ENCODE results near the gene C19orf44. TPM values are rescaled to one million over a fixed set of nuclear protein-coding genes. Genes with fewer than 3 reads are reported as not detected.
A peak's percentile ranks its signal among the peaks of the same experiment; 100 is the strongest.

The C19orf44 gene
- total and polyA plus RNA-seq, 2 of the 4 experiments (the other 2 are of a cell fraction): 1.4 to 3.8 TPM

DNA sequence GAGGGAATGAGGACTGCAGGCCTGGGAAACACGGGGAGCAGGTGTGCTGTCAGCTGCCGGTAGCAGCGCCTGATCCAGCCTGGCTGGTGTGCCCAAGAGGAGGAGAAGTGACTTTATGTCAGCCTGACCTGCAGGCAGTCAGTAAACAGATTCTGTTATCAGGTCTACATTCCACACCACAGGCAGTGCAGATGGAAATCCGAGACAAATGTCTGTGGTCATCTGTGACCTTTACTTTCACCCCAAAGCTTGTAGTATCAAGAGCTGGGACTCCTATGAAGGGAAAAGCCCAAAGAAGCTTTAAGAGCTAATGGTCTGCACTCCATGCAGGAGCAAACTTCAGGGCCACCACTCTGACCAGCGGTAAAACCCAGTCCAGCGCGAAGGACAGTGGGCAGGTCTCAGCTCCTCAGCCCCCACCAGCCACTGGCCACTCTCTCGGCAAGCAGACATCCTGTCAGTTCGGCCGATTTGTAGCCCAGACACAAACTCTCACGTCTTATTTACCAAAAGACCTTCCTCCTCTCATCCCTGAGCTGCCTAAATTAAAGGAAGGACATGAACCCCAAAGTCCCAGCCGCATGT, 32.1 kb upstream of the C19orf44 start:
- dilution Hi-C loops (cut with HindIII; ENCODE audit: low sequenced_read_pairs, unreplicated experiment): no loop called here
- 49% methylated on average over 6 of the region's 12 CpGs; no CpG with 5 or more reads in 1 of the 2 experiments for WGBS, 2 experiments (ENCODE audit: extremely low coverage in 2 of 2, insufficient read length in 1 of 2)
- H3K9me3 ChIP-seq (ENCODE audit: control insufficient read depth, insufficient read depth, low read length): no peaks in the 10 kb centered on the region
- POLR2A ChIA-PET (ENCODE audit: unreplicated experiment): no interaction called here
- no peak overlapping the region for H3K18ac ChIP-seq (ENCODE audit: low read depth, low read length)
- H2BK15ac ChIP-seq (ENCODE audit: low read depth, low read length): no peak overlapping the region; the same call in 2 of the 3 replicates
- peaks cover 9% of the 10 kb centered on the region for H3K4me1 ChIP-seq (ENCODE audit: control insufficient read depth, insufficient read depth, low read length)
- no peak overlapping the region for H2AK5ac ChIP-seq (ENCODE audit: low read depth, low read length)
- BruUV-seq (replicated peaks): no TSS peak
- peak overlapping the region; percentile 22; the same call in 1 of the 2 replicates for H3K9ac ChIP-seq (ENCODE audit: low read depth, low read length)
- H3K14ac ChIP-seq (replicated peaks; ENCODE audit: low read depth, low read length): no peak overlapping the region
- in situ Hi-C loops (cut with MboI; ENCODE audit: low sequenced_read_pairs): no loop called here
- peaks cover 22% of the 10 kb centered on the region for H3K9me1 ChIP-seq (ENCODE audit: insufficient read depth, low read length)
- no peak overlapping the region for H3K4me3 ChIP-seq (ENCODE audit: insufficient read depth, low read depth, low read length)
- H3K56ac ChIP-seq (ENCODE audit: extremely low read depth, insufficient read depth, low read length): no peak overlapping the region
- TF ChIP-seq RFX5 (IDR thresholded peaks at IDR 0.05; ENCODE audit: low read depth, low read length): no peak
- TF ChIP-seq NFE2L2 (IDR thresholded peaks at IDR 0.05; ENCODE audit: low read depth, low read length): no peak
- TF ChIP-seq, protein P1, sequence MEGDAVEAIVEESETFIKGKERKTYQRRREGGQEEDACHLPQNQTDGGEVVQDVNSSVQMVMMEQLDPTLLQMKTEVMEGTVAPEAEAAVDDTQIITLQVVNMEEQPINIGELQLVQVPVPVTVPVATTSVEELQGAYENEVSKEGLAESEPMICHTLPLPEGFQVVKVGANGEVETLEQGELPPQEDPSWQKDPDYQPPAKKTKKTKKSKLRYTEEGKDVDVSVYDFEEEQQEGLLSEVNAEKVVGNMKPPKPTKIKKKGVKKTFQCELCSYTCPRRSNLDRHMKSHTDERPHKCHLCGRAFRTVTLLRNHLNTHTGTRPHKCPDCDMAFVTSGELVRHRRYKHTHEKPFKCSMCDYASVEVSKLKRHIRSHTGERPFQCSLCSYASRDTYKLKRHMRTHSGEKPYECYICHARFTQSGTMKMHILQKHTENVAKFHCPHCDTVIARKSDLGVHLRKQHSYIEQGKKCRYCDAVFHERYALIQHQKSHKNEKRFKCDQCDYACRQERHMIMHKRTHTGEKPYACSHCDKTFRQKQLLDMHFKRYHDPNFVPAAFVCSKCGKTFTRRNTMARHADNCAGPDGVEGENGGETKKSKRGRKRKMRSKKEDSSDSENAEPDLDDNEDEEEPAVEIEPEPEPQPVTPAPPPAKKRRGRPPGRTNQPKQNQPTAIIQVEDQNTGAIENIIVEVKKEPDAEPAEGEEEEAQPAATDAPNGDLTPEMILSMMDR (conservative IDR thresholded peaks at IDR 0.05; ENCODE audit: low read depth, low read length): no peak
- TF ChIP-seq RCOR1 (IDR thresholded peaks at IDR 0.05; ENCODE audit: insufficient replicate concordance, low read length): no peak
- no peak for TF ChIP-seq CEBPB (IDR thresholded peaks at IDR 0.05; ENCODE audit: low read depth, low read length)
- TF ChIP-seq BHLHE40 (IDR thresholded peaks at IDR 0.05; ENCODE audit: low read depth, low read length): no peak
- TF ChIP-seq MAFK (IDR thresholded peaks at IDR 0.05; ENCODE audit: low read depth, low read length): no peak
- no peak for TF ChIP-seq SMC3 (IDR thresholded peaks at IDR 0.05; ENCODE audit: low read depth, low read length)
- TF ChIP-seq POLR2A (IDR thresholded peaks at IDR 0.05; ENCODE audit: low read depth, low read length): no peak
- no peak for TF ChIP-seq RAD21 (IDR thresholded peaks at IDR 0.05; ENCODE audit: low read length)
- TF ChIP-seq USF2 (IDR thresholded peaks at IDR 0.05; ENCODE audit: low read depth, low read length): no peak
- no peak for TF ChIP-seq ELK1 (IDR thresholded peaks at IDR 0.05; ENCODE audit: borderline replicate concordance, low read depth, low read length)
- no peak for TF ChIP-seq MAZ (IDR thresholded peaks at IDR 0.05; ENCODE audit: borderline replicate concordance, low read depth, low read length)
- no peak for TF ChIP-seq CHD1 (IDR thresholded peaks at IDR 0.05; ENCODE audit: low read depth, low read length)
- TF ChIP-seq MXI1 (IDR thresholded peaks at IDR 0.05; ENCODE audit: borderline replicate concordance, low read depth, low read length): no peak
- no peak for TF ChIP-seq FOS (IDR thresholded peaks at IDR 0.05; ENCODE audit: low read depth, low read length)
- peaks cover 42 to 88% of the 10 kb centered on the region in 2 experiments for H3K79me1 ChIP-seq (ENCODE audit: low read depth in 1 of 2, low read length in 2 of 2)
- CTCF ChIA-PET: no interaction called here
- intact Hi-C loops (cut with micrococcal nuclease): no loop called here
- H4K20me1 ChIP-seq (ENCODE audit: insufficient read depth, low read length): peaks cover 88% of the 10 kb centered on the region
- H2AK9ac ChIP-seq (replicated peaks; ENCODE audit: low read depth, low read length, poor library complexity): no peak overlapping the region
- H3K23ac ChIP-seq (ENCODE audit: low read depth, low read length): peak overlapping the region; percentile 17; the same call in 1 of the 2 replicates
- no peak overlapping the region for H2BK5ac ChIP-seq (ENCODE audit: low read depth, low read length, poor library complexity, severe bottlenecking)
- H2BK120ac ChIP-seq (ENCODE audit: low read depth, low read length): no peak overlapping the region
- no peaks in the 10 kb centered on the region for H3K27me3 ChIP-seq (ENCODE audit: control insufficient read depth, insufficient read depth, low read length)
- DNase-seq (peak; percentile 64), ATAC-seq (ENCODE audit: low read depth) (peak; percentile 85)
- H3K4me2 ChIP-seq (ENCODE audit: low read depth, low read length): peak overlapping the region; percentile 52
- H3K36me3 ChIP-seq (ENCODE audit: control insufficient read depth, insufficient read depth, low read length): no peaks in the 10 kb centered on the region
- no peak overlapping the region for H2AFZ ChIP-seq (replicated peaks; ENCODE audit: low read length, poor library complexity)
- H2BK20ac ChIP-seq (ENCODE audit: low read depth, low read length): no peak overlapping the region
- H4K91ac ChIP-seq (ENCODE audit: insufficient read depth, low read depth, low read length): no peak overlapping the region
- H4K5ac ChIP-seq (ENCODE audit: low read depth, low read length): no peak overlapping the region
- no peak overlapping the region for H3K27ac ChIP-seq (ENCODE audit: insufficient read depth, low read length)
- H3K4ac ChIP-seq (ENCODE audit: low read depth, low read length): no peak overlapping the region; the same call in 1 of the 2 replicates
- no peak overlapping the region for H4K8ac ChIP-seq (ENCODE audit: low read depth in 2 of 2, low read length in 2 of 2)

Data from IMR-90 (cell line).